HepG2 (cell line): ENCODE measurements around the gene UBR3. TPM values are rescaled to one million over a fixed set of nuclear protein-coding genes. Genes with fewer than 3 reads are reported as not detected.

Experiments used
- CENPX ChIP-seq: sonication (generic); formaldehyde crosslinking; IDR thresholded peaks from 2 replicates; pipeline ENCODE4 v1.9.0; 2021; ENCODE audit warnings: mild to moderate bottlenecking, missing genetic modification reagents, moderate library complexity
- EZH2 ChIP-seq: conservative IDR thresholded peaks from 2 replicates; pipeline ENCODE4 v1.6.1; 2012; ENCODE audit warnings: mild to moderate bottlenecking, low read depth, low read length, moderate library complexity
- HOXA9 ChIP-seq: sonication (generic); formaldehyde crosslinking; IDR thresholded peaks from 2 replicates; pipeline ENCODE4 v1.8.1; 2022; ENCODE audit warnings: missing genetic modification reagents, mild to moderate bottlenecking, moderate library complexity, borderline replicate concordance
- MED1 ChIP-seq: sonication (generic); formaldehyde crosslinking; IDR thresholded peaks from 2 replicates; pipeline ENCODE4 v1.4.0; 2020; ENCODE audit warnings: missing genetic modification reagents
- MYPOP ChIP-seq: sonication (generic); formaldehyde crosslinking; IDR thresholded peaks from 2 replicates; pipeline ENCODE4 v1.8.1; 2023; ENCODE audit warnings: mild to moderate bottlenecking, moderate library complexity, missing genetic modification reagents
- NCOR1 ChIP-seq: fragments of 200-600 bp; sonication (generic); IDR thresholded peaks from 2 replicates; pipeline ENCODE4 v1.7.0; 2017; ENCODE audit warnings: antibody characterized with exemption, low read length, borderline replicate concordance
- PHF8 ChIP-seq: sonication (generic); formaldehyde crosslinking; IDR thresholded peaks from 2 replicates; pipeline ENCODE4 v1.5.0; 2020; ENCODE audit warnings: missing genetic modification reagents
- RBFOX2 ChIP-seq: fragments of 200-400 bp; formaldehyde crosslinking; IDR thresholded peaks from 2 replicates; pipeline ENCODE4 v1.6.1; 2017; ENCODE audit warnings: low read depth, mild to moderate bottlenecking, low read length
- ZNF224 ChIP-seq: sonication (generic); formaldehyde crosslinking; IDR thresholded peaks from 2 replicates; pipeline ENCODE4 v1.5.0; 2020; ENCODE audit warnings: mild to moderate bottlenecking, missing genetic modification reagents
- ZNF564 ChIP-seq: sonication (generic); formaldehyde crosslinking; IDR thresholded peaks from 2 replicates; pipeline ENCODE4 v1.8.1; 2023; ENCODE audit warnings: mild to moderate bottlenecking, missing genetic modification reagents
- ZNF761 ChIP-seq: sonication (generic); formaldehyde crosslinking; conservative IDR thresholded peaks from 2 replicates; pipeline ENCODE4 v1.4.0; 2020; ENCODE audit warnings: mild to moderate bottlenecking, missing genetic modification reagents
- ZNF883 ChIP-seq: sonication (generic); formaldehyde crosslinking; IDR thresholded peaks from 2 replicates; pipeline ENCODE4 v1.5.1; 2020; ENCODE audit warnings: mild to moderate bottlenecking, missing genetic modification reagents; ENCODE audit errors: not compliant biosample characterization
- polyA plus RNA-seq, 8 experiments: library from polyadenylated mRNA; depleted of rRNA in 3 of 8; stranded (reverse) in 7 of 8; unstranded in 1 of 8; fragments of >200 nt; fragmentation: Illumina TruSeq in 4 of 8; extraction: Trizol in 4 of 8; gene quantifications; 2 replicates each; pipeline versions ENCODE4 v1.2.1 to v1.2.3, GENCODE V29; 2011 to 2016; ENCODE audit warnings: low read depth in 4 of 8, missing spikeins in 1 of 8, mixed read lengths in 1 of 8; ENCODE audit not compliant: insufficient read depth in 1 of 8
- total RNA-seq, 5 experiments: library from RNA; depleted of rRNA; stranded (reverse); fragments of >200 nt; fragmentation: Illumina TruSeq; extraction: Trizol; gene quantifications; 2 replicates each; pipeline ENCODE4 v1.2.3, GENCODE V29; 2016; ENCODE audit warnings: low read depth in 1 of 5
- TF ChIP-seq, protein P1 (sequence below): sonication (generic); formaldehyde crosslinking; IDR thresholded peaks from 2 replicates; pipeline ENCODE4 v1.5.1; 2020; ENCODE audit warnings: missing genetic modification reagents, mild to moderate bottlenecking, borderline replicate concordance
- TF ChIP-seq, protein P2 (sequence below): sonication (generic); formaldehyde crosslinking; IDR thresholded peaks from 2 replicates; pipeline ENCODE4 v1.5.1; 2020; ENCODE audit warnings: mild to moderate bottlenecking, moderate library complexity, missing genetic modification reagents
- TF ChIP-seq, protein P3 (sequence below): IDR thresholded peaks from 2 replicates; pipeline ENCODE4 v1.6.1; 2016; ENCODE audit warnings: missing compliant biosample characterization, missing genetic modification reagents, borderline replicate concordance
- TF ChIP-seq, protein P4 (sequence below): sonication (generic); formaldehyde crosslinking; conservative IDR thresholded peaks from 2 replicates; pipeline ENCODE4 v1.8.0; 2022; ENCODE audit warnings: mild to moderate bottlenecking, moderate library complexity, missing genetic modification reagents
- TF ChIP-seq, protein P5 (sequence below): IDR thresholded peaks from 2 replicates; pipeline ENCODE4 v1.6.1; 2016; ENCODE audit warnings: mild to moderate bottlenecking

The UBR3 gene
- total and polyA plus RNA-seq, 2 of the 13 experiments (the other 11 are each of a cell fraction or from before 2014, with no cell fraction given) = 15.1 to 28.0 TPM

DNA sequence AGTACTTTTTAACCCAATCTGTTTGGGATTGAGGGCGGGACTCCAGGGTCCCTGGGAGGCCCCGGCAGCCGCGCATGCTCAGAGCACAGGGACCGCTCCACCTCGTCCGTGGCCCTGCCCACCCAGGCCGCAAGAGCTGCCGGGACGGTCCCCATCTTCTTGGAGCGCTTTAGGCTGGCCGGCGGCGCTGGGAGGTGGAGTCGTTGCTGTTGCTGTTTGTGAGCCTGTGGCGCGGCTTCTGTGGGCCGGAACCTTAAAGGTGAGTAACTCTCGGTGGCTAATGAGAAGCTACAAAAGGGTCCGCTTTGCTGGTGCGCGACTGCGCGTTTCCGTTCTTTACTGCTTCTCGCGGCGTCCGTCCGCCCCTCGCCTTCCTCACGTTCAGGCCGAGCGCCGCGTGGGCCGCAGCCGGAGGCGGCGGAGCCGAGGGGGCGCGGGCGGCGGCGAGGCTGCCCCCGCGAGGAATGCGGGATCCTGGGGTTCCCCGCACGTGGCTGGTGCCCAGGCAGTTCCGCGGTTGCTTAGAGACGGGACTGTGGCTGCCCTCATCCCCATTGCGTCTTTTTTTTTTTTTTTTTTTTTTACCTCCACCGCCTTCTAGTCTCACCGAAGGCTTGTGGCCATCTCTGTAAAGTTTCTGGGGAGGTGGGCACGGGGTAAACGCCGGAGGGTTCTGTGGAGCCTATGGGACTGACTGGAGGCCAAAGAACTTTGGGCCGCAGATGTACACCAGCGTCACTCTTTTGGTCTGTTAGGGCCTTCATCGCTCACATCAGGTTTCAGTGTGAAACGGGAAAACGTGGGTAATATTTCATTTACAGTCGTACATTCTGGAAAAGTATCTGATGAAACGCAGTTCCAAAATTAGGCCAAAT, 28.3 kb upstream of the UBR3 start, which contains the start of gene SSB (continued):
- TF ChIP-seq, protein P1, sequence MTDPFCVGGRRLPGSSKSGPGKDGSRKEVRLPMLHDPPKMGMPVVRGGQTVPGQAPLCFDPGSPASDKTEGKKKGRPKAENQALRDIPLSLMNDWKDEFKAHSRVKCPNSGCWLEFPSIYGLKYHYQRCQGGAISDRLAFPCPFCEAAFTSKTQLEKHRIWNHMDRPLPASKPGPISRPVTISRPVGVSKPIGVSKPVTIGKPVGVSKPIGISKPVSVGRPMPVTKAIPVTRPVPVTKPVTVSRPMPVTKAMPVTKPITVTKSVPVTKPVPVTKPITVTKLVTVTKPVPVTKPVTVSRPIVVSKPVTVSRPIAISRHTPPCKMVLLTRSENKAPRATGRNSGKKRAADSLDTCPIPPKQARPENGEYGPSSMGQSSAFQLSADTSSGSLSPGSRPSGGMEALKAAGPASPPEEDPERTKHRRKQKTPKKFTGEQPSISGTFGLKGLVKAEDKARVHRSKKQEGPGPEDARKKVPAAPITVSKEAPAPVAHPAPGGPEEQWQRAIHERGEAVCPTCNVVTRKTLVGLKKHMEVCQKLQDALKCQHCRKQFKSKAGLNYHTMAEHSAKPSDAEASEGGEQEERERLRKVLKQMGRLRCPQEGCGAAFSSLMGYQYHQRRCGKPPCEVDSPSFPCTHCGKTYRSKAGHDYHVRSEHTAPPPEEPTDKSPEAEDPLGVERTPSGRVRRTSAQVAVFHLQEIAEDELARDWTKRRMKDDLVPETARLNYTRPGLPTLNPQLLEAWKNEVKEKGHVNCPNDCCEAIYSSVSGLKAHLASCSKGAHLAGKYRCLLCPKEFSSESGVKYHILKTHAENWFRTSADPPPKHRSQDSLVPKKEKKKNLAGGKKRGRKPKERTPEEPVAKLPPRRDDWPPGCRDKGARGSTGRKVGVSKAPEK = no peak; the same call in 1 of the 2 replicates
- peak; percentile 98 for TF ChIP-seq RBFOX2
- TF ChIP-seq, protein P2, sequence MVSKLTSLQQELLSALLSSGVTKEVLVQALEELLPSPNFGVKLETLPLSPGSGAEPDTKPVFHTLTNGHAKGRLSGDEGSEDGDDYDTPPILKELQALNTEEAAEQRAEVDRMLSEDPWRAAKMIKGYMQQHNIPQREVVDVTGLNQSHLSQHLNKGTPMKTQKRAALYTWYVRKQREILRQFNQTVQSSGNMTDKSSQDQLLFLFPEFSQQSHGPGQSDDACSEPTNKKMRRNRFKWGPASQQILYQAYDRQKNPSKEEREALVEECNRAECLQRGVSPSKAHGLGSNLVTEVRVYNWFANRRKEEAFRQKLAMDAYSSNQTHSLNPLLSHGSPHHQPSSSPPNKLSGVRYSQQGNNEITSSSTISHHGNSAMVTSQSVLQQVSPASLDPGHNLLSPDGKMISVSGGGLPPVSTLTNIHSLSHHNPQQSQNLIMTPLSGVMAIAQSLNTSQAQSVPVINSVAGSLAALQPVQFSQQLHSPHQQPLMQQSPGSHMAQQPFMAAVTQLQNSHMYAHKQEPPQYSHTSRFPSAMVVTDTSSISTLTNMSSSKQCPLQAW (CRISPR knock-in tag) = peak; percentile 73
- TF ChIP-seq MED1 (CRISPR knock-in tag) = peak; percentile 59
- TF ChIP-seq NCOR1 = no peak
- TF ChIP-seq ZNF564 (CRISPR knock-in tag) = no peak
- TF ChIP-seq, protein P3, sequence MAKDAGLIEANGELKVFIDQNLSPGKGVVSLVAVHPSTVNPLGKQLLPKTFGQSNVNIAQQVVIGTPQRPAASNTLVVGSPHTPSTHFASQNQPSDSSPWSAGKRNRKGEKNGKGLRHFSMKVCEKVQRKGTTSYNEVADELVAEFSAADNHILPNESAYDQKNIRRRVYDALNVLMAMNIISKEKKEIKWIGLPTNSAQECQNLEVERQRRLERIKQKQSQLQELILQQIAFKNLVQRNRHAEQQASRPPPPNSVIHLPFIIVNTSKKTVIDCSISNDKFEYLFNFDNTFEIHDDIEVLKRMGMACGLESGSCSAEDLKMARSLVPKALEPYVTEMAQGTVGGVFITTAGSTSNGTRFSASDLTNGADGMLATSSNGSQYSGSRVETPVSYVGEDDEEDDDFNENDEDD (CRISPR knock-in tag) = peak; percentile 31; the same call in 1 of the 2 replicates
- TF ChIP-seq, protein P4, sequence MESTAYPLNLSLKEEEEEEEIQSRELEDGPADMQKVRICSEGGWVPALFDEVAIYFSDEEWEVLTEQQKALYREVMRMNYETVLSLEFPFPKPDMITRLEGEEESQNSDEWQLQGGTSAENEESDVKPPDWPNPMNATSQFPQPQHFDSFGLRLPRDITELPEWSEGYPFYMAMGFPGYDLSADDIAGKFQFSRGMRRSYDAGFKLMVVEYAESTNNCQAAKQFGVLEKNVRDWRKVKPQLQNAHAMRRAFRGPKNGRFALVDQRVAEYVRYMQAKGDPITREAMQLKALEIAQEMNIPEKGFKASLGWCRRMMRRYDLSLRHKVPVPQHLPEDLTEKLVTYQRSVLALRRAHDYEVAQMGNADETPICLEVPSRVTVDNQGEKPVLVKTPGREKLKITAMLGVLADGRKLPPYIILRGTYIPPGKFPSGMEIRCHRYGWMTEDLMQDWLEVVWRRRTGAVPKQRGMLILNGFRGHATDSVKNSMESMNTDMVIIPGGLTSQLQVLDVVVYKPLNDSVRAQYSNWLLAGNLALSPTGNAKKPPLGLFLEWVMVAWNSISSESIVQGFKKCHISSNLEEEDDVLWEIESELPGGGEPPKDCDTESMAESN (CRISPR knock-in tag) = peak; percentile 66
- TF ChIP-seq PHF8 (CRISPR knock-in tag) = peak; percentile 98
- TF ChIP-seq ZNF883 (CRISPR knock-in tag) = peak; percentile 51
- TF ChIP-seq, protein P5, sequence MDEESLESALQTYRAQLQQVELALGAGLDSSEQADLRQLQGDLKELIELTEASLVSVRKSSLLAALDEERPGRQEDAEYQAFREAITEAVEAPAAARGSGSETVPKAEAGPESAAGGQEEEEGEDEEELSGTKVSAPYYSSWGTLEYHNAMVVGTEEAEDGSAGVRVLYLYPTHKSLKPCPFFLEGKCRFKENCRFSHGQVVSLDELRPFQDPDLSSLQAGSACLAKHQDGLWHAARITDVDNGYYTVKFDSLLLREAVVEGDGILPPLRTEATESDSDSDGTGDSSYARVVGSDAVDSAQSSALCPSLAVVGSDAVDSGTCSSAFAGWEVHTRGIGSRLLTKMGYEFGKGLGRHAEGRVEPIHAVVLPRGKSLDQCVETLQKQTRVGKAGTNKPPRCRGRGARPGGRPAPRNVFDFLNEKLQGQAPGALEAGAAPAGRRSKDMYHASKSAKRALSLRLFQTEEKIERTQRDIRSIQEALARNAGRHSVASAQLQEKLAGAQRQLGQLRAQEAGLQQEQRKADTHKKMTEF = peak; percentile 84
- TF ChIP-seq ZNF761 (CRISPR knock-in tag) = 0 out of 2 replicates have a peak, but pooled peaks have one; percentile 66
- no peak for TF ChIP-seq HOXA9
- TF ChIP-seq EZH2 = no peak
- TF ChIP-seq MYPOP (CRISPR knock-in tag) = peak; percentile 44; the same call in 1 of the 2 replicates
- 0 out of 2 replicates have a peak, but pooled peaks have one; percentile 82 for TF ChIP-seq CENPX
- TF ChIP-seq ZNF224 (CRISPR knock-in tag) = no peak
